Endothelial cell of umbilical vein (primary cell): ENCODE data around the gene LRRC32.

Experiments
- CTCF ChIP-seq, 2 donors: IDR thresholded peaks; 1 replicate in 1 of 2; 2 replicates in 1 of 2; pipeline ENCODE4 v1.5.1; 2011; ENCODE audit warnings: low read length in 2 of 2, mild to moderate bottlenecking in 2 of 2, moderate library complexity in 2 of 2, control low read depth in 1 of 2, inconsistent platforms in 1 of 2, low read depth in 1 of 2; ENCODE audit not compliant: insufficient read depth in 1 of 2; ENCODE audit errors: extremely low read depth in 1 of 2
- EZH2 ChIP-seq: IDR thresholded peaks from 2 replicates; pipeline ENCODE4 v1.6.1; 2012; ENCODE audit warnings: borderline replicate concordance, low read depth, mild to moderate bottlenecking, moderate library complexity, low read length, inconsistent platforms; ENCODE audit not compliant: severe bottlenecking
- FOS ChIP-seq: IDR thresholded peaks from 2 replicates; pipeline ENCODE4 v1.6.1; 2011; ENCODE audit warnings: mild to moderate bottlenecking, low read length, moderate library complexity, borderline replicate concordance; ENCODE audit not compliant: insufficient read depth
- MAX ChIP-seq: IDR thresholded peaks from 2 replicates; pipeline ENCODE4 v1.6.1; 2011; ENCODE audit not compliant: insufficient read depth, insufficient read length
- MYC ChIP-seq: IDR thresholded peaks from one replicate; pipeline ENCODE4 v1.6.1; 2011; ENCODE audit warnings: mild to moderate bottlenecking, low read depth, low read length
- POLR2A ChIP-seq: IDR thresholded peaks from 2 replicates; pipeline ENCODE4 v1.6.1; 2012; ENCODE audit warnings: low read depth, mild to moderate bottlenecking, control low read depth, low read length

- TF ChIP-seq CTCF (IDR thresholded peaks at IDR 0.05; ENCODE audit: extremely low read depth in 1 of 2, insufficient read depth in 1 of 2, low read depth in 1 of 2, low read length in 2 of 2): no peak
- no peak for TF ChIP-seq MYC
- no peak for TF ChIP-seq FOS
- TF ChIP-seq POLR2A: no peak
- TF ChIP-seq MAX: no peak
- TF ChIP-seq EZH2: no peak
Observed at GRCh38 chr11:76627606-76628005, 42.9 kb downstream of the LRRC32 start.
